HG02763 (cell line): Measurements from ENCODE around the gene LRP2.
"Not testable (repeated sequence)": the region's sequence is repeated elsewhere in the genome, so short reads cannot be mapped to it uniquely, and the experiment has no call there.

Experiments used
- ATAC-seq: cut with Tn5 transposase; IDR thresholded peaks from one replicate; pipeline ENCODE4 v1.9.1; 2021; ENCODE audit warnings: mild to moderate bottlenecking, moderate library complexity; ENCODE audit not compliant: unreplicated experiment

The LRP2 gene

GRCh38 chr2:169301596-169302335 is 60.6 kb downstream of the LRP2 start:
- ATAC-seq: no peak

DNA sequence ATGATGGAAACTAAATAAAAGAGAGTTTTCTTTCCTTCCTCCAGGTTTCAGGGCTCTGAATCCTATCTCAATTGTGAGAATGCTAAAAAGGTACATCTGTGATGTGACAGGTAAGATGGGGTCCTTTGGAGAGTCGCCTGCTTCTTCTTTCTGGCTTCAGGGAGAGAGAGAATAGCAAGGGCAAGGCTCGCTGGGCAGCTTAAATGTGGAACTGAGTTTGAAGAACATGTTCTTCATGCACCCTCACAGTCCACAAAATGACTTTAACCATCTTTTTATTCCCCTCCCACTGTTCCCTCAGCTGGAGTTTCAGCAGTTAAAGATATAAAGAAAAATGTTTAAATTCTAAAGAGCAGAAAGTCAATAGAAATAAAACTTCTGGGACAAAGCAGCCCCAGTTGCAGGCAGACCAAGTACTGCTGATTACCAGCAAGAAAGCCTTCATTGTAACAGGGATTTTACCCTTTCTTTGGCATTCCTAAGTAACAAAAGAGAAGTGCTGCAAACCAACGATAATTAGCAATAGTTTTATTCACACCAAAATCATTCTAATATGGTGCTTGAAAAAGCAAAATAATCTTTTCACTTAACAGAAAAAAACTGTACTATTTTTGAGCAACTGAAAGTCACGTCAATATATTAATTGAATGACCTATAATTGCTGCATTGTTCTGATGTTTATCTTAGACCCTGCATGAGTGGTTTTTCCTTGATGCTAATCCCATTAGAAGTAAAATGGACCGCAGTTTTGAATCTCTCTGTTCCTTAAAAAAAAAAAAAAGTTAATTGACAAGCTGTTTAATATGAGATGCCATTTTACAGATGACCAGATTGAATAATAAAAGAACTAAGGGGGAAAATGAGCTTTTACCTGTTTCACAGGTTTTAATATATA is 61.5 kb downstream of the LRP2 start:
- no peak for ATAC-seq

GRCh38 chr2:169298007-169298406 is 64.3 kb downstream of the LRP2 start:
- no peak for ATAC-seq

GRCh38 chr2:169294001-169294675 is 68.2 kb downstream of the LRP2 start:
- ATAC-seq: no peak

DNA sequence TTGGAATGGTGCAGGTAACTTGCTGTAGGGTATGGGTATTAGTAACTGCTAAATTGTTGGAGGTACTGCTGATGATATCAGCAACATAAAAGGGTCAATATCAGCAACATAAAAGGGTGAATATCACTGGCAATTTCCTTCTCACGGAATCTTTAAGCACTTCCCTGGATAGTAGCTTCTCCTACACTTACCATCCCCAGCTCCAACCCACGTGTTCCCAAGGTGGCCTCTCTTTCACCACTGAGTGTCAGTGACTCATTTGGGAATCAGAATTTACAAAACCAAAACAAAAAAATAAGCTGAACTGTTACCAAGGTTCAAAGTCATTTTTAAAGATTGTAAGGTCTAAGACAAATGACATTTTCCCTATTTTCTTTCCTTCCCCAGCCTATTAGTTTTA is 70.8 kb downstream of the LRP2 start:
- ATAC-seq: no peak

GRCh38 chr2:169290433-169290832 is 71.9 kb downstream of the LRP2 start:
- no peak for ATAC-seq

DNA sequence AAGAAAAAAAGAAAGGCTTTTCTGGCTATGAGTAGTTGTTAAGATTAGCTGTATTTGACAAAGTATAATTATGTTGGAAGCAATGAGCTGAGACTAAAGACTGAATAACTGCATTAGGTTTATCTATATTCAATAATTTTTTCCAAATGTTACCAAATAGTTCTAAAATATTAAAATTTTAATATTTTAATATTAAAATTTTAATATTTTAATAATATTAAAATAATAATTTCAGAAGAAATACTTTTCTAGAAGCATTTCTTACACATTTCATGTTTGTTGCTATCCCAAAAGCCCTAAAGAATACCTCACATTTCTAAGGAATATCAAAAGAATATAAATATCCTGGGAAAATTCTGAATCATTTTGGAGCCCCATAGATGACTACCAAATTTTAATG is 74.7 kb downstream of the LRP2 start:
- no peak for ATAC-seq

DNA sequence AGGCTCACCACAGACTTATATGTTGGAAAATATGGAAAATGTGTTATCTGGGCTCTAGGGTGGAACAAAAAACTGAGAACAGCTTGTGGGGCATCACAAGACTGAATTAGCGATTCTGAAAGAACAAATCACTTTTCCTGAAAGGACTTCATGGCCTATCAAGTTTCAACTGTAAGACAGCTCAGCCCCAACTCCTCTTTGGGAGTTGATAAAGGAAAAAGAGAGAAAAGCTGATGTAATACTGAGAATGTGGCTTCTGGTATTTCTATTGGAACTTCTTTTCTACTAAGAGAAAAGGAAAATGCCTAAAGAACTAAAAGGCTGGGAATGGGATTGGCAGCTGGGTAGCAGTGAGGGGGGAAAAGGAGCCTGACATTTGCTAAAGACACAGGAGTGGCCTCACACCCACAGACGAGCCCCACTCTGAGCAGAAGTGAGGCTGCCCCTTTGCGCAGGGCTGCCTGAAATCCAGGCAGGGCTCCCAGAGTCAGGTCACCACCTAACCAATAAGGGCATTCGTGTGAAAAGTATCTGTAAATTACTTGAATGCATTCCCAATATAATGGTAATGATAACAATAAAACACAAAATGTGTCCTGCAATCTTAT is 75.6 kb downstream of the LRP2 start:
- ATAC-seq: no peak

GRCh38 chr2:169285531-169286235 is 76.7 kb downstream of the LRP2 start:
- ATAC-seq: no peak

- no peak for ATAC-seq
These were observed 81.8 kb downstream of the LRP2 start for GRCh38 chr2:169280502-169280901.

DNA sequence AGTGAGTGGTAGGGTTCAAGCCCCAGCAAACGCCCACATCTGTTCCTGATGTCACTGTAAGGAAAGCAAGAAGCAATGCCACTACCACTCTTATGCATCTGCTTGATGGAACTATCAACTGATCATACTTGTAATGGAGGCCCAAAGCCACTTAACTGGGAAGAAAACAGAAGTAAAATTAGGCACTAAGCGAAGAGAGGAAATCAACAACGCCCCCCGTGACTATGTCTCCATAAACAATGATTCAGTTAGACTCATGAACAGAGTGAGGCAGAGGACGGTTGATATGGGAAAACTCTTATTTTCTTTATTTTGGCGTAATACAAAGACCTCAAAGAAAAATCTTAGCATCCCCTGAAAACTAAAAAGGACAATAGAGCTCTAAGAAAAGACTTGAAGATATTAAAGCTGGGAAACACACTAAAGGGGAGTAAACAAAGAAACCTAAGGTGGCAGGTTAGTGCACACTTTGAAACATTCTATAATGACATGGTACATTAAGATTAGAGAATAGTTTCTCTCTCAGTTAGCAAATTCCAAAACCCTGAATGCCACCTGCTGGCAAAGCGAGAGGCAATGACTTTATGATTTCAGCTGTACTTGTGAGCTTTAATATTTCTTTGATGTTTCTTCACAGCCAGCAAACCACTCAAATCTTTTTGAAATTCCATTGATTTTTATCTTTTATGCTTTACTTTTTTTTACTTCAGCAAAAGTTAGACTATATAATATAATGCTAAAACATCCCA is 86.5 kb downstream of the LRP2 start:
- no peak for ATAC-seq

- ATAC-seq: no peak
These were observed 90.3 kb downstream of the LRP2 start for GRCh38 chr2:169272010-169272409.

DNA sequence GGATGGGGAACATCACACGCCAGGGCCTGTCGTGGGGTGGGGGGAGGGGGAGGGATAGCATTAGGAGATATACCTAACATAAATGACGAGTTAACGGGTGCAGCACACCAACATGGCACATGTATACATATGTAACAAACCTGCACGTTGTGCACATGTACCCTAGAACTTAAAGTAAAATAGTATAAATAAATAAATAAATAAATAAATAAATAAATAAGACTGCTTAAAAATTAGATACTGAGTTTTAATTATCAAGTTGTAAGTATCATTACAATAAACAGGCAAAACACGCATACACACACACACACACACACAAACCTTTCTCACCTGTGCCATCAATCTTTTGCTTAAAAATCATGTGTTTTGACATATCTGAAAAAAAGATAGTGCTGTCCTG is 91.8 kb downstream of the LRP2 start:
- not testable (repeated sequence) for ATAC-seq

DNA sequence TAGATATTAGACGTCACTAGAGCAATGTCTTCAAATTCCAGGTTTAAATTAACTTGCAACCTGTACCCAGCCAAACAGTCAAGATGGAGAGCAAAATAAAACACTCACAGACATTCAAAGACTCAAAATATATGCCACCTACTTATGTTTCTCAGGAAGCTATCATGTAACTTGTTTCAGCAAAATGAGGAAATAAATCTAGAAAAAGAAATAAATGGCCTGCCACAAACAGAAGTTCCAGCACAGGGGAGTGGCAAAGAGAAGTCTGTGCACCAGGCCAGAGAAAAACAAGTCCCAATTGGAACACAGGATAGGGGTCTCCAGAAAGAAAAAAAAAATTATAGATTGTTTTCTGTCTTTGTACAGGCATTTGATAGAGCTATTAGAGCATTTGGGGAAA is 96.7 kb downstream of the LRP2 start:
- no peak for ATAC-seq

DNA sequence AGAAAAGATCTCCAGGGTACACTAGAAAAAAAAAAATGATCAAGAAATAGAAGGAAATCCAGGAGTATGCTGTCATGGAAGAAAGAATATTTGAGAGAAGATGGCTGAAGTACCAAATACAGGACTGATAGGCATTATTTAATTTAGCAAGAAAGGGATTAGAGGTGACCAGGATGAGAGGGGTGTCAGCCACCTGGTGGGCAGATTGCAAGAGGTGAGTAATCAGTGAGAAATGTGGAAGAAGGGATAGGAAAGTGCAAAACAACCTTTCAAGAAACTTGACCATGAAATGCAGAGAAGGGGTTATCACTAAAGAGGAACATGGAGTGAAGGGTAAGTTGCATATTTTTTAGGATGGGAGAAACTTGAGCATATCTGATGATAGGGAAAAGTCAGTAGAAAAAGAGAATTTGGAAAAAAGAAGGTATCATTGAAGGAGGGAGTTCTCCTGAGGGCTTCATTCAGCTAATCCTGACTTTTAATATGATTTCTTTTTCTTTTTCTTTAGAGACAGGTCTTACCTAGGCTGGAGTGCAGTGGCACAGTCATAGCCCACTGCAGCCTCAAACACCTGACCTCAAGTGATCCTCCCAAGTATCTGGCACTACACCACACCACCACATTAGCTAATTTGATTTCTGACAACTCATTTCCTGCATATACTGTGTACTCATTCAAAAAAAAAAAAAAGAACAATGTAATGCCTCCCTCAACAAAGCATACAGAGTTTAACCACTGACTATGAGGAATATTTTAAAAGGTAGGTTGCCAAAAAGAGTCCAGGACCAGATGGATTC is 101.3 kb downstream of the LRP2 start:
- no peak for ATAC-seq

DNA sequence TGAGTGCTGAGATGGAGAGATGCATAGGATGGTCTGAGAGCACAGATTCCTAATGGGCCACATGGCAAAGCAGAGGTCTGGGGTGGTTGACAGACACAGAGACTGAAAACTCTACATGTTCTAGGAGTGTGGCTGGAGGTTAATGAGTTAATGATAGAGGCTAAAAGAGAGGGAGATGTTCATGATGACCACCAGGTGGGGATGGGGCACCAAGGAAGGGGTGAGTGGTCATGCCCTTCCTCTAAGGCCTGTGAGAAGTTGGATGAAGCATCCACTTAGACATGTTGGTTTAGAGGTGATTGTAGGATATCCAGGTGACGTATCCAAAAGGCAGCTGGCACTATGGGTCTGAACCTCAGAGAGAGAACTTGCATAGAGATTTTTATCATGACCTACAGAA is 102.1 kb downstream of the LRP2 start:
- no peak for ATAC-seq

GRCh38 chr2:169259402-169259801 is 102.9 kb downstream of the LRP2 start:
- no peak for ATAC-seq

DNA sequence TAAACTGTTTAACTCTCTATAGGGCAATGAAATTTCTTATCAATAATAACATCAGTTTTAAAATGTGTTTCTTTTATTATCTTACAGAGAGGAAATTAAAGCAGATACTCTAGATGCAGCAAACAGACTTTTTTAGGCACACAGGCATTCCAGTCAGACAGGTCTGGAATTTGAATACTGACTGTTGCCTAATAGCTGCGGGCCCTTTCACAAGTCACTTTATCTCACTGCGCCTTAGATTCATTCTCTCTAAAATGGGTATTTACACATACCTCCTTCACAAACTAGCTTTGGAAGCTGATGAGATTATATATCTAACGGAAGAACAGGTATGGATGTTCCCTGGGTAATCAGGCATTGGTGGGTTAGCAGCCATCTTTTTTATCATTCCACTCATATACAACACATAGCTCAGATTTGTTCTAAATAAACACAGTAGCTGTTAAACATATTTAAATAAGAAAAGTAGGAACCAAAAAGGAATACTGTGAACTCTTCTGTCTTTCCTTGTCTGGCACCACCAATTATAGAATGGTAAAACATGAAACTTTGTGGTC is 104.2 kb downstream of the LRP2 start:
- ATAC-seq: no peak

- ATAC-seq: no peak
These were observed 107.6 kb downstream of the LRP2 start for GRCh38 chr2:169254774-169255173.
